ENCODE data around the gene KRT40.

The KRT40 gene

DNA sequence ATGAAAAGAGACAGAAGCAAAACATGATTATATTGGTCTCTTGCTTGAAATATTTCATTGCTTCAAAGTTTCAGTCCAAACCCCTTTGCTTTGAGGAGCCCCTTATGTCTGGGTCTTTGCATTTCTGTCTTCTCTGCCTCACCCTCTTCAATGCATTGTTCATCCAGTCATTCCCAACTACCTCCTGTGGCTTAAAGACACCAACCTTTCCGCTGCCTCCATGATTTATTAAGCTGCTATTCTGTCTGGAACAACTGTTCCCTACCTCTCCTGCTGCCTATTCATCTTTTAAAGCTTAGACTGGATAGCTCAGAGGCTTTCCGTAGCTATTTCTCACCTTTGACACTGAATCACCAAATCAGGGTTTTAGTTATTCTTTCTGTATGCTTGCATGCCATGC is 13.2 kb upstream of the KRT40 start:
- DNase-seq: no peak

DNA sequence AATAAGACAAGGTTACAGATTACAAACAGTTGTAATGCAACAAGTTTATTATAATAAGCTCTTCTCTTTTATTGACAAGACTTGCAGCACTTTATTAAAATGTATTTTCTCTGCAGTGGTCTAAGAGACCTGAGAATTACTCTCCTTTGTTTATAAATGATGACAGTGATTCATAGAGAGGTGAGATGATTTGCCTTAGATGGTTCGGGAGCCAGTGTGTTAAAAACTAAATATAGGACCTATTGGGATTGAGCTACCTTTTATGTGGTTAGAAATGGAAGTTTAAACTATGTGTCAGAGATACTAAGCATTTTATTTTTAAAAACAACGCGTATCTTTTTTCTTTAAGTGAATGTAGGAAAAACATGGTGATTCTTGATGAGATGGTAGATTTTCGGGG is 12.7 kb upstream of the KRT40 start:
- no peak for DNase-seq

DNA sequence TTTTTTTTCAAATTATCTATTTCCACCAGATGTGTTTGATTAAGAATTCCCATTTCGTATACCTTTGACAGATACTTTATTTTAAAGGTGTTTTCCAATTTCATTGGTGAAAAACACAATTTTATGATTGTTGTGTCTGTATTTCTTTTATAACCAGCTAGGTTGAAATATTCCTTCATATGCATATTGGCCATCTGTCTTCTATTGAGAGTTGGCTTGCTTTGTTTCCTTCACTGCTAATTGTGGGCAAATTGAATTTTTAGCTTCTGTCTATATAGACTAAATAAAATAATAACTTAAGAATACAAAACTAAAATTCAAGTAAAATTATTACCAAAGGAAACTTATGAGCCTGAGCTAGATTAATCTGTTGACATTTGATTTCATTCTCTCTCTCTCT is 11.0 kb upstream of the KRT40 start:
- DNase-seq: no peak

DNA sequence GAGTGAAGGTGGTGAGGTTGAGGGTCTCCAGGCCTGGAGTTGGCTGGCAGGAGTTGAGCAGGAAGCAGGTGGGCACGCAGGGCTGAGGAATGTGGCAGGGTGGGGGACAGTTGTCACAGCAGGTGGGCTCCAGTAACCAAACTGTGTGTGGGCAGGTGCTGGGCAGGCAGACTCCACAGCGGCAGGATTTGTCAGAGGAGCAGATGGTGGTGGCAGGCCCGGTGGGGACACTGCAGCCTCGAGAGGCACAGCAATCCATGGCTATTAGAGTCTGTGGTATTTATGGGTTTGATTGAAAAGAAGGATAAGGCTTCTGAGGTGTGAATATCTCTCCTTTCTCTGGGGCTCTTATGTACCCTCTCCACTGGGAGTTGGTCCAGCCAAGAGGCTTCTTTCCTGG is 9.7 kb upstream of the KRT40 start, which contains the start of gene KRTAP3-3:
Gene KRTAP3-3, minus strand, starts transcription at position 326 of the 400 bp plus-strand sequence. Its CDS starts 67 bp downstream, at position 259.
- DNase-seq: no peak

DNA sequence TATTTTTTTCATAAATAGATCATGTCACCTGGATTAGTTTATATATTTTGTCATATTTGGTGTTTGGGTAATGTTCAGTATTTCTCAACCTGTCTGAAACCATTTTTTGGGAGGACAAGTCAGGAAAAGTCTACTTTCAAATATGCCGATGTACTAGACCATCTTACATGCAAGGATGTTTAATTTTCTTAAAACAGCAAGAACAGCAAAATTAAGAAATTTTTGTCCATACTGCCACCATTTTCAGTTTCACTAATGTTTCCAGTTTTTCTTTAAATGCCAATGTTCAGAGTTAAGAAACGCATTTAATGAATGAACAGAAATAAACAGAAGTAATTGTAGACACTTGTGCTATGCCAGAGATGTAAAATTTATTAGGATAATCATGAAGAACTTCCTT is 9.0 kb upstream of the KRT40 start:
- DNase-seq: no peak

DNA sequence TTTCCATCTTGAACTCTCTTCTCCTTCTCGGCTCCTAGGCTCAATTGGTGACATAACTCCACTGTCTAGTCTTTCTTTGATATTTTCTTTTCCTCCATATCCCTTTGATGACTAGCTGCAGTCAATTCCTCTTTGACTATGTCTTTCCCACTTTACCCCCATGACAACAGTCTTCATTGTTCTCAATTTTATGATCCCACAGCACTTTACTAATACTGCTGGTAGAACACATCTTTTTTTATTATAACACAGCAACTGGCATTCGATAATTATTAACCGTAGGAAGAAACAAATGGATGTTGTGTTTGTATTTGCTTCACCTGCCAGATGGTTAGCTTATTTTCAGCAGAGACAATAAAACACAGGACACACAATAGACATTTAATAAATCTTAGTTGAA is 8.5 kb upstream of the KRT40 start:
- no peak for DNase-seq

DNA sequence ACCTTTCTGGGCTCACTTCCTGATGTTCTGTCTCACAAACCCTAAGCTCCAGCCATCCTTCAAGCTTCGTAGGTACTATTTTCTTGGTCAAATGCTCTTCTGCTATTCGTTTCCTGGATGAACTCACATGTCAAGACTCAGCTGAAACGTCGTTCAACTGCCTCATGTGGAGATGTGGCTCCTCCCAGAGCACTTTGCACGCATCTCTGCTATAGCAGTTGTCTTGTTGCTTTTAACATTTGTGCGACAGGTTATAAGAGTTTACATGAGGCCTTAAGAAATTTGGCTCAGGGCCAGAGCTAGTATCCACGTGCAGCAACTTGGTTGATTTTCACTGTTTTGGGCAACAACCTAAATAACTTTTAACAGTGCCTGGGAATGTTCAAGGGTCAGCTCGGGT is 2.8 kb upstream of the KRT40 start:
- DNase-seq: no peak

DNA sequence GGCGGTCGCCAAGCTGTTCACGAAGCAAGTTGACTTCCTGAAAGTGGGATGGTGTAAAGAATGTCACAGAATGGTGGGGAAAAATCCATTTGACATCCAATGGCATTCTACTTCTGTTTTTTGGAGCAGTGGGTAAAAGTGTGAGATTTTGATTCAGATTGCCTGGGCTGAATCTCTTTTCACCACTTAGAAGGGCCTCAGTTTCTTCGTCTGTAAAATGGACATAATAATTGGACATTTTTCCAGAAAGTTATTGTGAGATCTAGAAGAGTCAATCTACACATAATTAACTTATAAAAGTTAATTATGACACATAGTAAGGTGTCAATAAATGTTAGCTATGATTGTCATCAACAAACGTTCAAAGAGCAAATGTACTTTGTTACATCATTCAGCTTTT is 3.0 kb downstream of the KRT40 start:
- no peak for DNase-seq

DNA sequence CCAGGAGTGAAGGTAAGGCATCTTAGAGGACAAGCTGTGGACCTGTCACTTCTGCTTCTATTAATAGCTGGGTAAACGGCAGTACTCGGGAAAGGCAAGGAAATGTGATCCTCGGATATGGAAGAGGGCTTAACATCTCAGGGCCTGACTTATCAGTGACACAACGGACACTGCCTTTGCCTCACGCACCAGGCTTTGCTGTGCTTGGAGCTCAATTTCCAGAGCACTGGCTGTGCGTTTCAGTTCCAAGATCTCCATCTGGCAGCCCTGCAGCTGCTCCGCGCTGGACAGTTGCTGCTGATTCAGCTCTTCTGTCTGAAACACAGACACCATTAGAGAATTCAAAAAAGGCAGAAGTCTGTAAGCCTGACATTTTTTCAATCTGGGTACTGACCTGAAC is 3.5 kb downstream of the KRT40 start:
- DNase-seq: peak in 17 of 56 donors; percentile 1 to 36 (median 9)

DNA sequence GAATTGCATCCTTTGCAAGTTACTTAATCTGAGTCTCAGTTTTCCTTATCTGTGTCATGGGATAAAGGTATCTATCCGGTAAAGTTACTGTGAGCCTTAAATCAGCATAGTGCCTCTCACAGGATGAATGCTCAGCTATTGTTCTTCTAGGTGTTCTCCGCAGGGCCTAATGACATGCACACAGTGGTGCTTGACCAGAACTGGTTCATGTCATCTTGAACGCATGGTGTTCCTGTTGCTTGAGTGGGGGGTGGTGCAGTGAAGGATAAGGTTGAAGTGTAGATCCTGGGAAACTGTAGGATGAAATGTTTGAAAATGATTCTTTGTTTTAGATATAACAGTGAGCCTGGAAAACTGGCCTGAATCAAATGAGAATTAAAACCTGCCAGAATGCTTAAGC is 4.0 kb downstream of the KRT40 start:
- no peak for DNase-seq

DNA sequence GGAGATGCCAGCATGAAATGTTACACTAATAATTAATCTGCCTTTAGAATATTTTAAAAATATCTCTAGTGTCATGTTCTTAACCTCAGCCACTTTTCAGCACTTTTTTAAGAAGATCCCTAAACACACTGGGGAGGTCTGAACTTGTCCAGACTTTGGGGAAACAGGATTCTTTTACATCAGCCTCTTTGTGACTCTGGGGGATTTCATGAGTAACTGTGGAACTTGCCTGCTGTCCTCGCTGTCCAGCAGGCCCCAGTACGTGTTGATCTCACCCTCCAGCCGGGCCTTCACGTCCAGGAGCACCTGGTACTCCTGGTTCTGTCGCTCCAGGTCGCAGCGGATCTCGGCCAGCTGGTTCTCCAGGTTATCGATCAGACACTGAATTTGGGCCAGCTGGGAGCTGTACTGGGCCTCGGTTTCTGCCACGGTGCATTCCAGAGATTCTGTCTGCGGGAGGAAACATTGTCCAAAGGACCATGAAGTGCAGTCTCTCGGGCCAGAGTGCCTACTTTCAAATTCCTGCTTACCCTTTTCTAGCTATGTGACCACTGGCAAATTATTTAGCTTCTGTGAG is 5.5 kb downstream of the KRT40 start:
- DNase-seq: no peak

DNA sequence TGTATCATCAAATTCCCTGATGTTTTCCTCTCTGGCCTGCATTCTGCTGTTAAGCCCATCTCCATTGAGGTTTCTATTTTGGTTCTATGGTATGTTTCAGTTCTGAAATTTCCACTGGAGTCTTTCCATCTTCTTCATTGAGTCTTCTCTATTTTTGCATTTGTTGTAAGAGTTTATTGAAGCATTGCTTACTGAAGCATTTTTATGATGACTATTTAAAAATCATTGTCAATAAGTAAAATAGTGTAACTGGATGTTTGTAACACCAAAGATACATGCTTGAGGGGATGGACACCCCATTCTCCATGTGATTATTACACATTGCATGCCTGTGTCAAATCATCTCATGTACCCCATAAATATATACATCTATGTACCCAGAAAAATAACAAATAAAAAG is 8.6 kb downstream of the KRT40 start:
- no peak for DNase-seq

DNA sequence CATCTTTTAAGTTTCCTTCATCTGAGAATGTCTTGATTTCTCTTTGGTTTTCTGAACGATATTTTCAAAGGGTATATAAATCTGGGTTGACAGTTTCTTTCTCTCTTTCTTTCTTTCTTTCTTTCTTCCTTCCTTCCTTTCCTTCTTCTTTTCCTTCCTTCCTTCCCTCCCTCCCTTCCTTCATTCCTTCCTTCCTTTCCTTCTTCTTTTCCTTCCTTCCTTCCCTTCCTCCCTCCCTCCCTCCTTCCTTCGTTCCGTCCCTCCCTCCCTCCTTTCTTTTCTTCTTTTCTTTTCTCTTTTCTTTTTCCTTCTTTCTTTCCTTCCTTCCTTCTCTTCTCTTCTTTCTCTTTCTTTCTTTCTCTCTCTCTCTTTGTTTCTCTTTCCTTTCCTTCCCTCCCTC is 9.8 kb downstream of the KRT40 start:
- DNase-seq: no peak

DNA sequence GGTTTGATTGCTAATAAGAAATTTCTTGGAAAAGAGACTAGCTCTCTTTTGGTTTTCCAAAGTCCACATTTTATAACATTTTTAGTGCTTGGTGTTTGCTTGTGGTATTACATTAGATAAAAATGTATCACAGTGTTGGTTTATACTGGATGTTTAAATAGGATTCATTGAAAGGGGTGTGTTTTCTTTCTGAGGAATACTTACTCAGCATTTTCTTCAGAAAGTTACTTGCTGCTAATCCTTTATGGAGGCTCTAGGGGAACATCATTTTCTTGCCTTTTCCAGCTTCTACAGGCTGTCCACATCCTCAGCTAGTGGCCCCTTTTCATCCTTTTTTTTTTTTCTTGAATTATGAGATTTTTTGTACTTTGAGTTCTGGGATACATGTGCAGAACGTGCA is 16.5 kb downstream of the KRT40 start:
- no peak for DNase-seq

DNA sequence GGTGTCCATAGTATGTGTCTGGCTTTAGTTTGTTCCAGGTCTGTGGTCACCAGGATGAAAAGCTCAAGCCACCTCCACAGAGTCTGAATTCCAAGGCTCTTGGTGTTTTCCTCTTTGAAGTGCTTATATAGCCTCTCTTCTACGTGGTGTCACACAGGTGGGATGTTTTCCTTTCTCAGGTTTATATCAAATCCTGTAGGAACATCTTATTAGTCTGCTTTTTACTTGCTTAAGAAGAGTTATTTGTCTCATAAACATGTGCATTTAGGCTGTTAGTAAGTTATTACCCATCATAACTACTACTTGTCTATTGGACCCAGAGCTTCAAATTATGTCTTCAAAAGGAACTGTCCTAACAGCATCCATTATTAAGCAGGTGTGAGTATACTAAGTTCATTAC is 17.3 kb downstream of the KRT40 start, which contains the start of gene KRT39:
Gene KRT39, minus strand, starts transcription at position 101 of the 400 bp plus-strand sequence. Its CDS starts 92 bp downstream, at position 9.
- DNase-seq: no peak

DNA sequence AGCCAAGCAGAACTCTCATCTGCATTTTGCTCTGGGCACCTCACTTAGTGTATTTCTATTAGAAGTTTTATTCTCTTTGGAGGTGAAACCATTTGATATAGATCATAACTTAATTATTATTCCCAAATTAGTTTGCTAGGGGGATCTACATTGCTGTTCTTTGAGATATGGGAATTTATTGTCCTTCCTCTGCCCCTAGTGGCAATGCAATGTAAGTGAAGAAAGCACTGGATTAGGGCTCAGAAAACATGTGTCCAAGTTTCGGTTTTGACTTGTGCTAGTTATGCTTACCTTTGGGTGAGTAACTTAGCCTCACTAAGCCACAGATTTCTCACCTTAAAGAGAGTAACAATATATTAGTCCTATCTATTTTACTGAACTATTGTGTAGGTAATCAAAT is 20.3 kb downstream of the KRT40 start:
- no peak for DNase-seq

DNA sequence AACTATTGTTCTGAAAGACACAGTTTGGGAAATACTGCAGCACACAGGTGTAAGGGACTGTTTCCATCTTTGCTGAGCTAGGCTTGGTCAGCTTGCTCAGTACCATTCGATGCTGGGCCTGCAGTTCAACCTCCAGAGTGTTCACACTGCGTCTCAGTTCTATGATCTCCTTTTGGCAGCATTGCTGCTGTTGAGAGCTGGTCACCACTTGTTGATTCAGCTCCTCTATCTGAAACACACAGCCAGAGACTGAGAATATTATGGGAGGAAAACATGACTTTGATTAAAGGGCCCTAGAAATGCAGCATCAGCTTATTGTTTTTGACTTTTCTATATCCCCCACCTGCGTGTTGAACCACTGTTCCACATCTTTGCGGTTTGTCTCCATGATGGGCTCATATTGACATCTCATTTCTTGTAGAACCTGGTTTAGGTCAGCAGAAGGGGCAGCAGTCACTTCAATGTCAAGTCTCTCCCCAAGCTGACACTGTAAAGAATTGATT is 22.0 kb downstream of the KRT40 start:
- DNase-seq: no peak

DNA sequence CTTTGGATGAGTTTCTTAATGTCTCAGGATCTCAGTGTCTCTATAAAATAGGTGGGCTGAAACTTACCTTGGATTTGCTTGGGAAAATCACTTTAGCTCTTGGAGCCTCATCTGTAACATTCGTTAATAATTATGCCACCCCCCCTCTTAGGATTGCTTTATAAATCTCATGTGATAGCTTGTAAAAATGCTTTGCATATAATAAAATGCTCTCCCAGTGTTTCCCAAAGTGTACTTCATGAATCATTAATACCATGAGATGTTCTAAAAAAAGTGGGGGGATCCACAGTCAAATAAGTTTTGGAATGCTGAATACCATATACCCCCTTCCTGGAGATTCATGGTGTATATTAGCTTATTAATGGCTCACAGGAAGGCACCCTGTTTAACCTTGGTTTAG is 22.5 kb downstream of the KRT40 start:
- DNase-seq: no peak

DNA sequence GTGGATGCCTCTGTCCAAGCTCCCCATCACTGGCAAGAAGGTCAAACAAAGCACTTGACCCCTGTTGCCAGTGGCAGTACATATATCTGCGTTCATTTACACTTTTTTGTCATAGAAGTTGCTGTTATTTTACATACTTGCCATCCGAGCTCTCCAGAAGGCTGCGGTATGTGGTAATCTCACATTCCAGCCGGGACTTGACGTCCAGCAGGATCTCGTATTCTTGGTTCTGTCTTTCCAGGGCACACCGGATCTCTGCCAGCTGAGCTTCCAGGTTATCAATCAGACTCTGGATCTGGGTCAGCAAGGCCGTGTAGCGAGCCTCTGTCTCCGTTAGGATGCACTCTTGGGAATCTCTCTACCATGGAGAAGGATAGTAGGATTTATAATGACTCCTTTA is 24.0 kb downstream of the KRT40 start:
- DNase-seq: no peak

DNA sequence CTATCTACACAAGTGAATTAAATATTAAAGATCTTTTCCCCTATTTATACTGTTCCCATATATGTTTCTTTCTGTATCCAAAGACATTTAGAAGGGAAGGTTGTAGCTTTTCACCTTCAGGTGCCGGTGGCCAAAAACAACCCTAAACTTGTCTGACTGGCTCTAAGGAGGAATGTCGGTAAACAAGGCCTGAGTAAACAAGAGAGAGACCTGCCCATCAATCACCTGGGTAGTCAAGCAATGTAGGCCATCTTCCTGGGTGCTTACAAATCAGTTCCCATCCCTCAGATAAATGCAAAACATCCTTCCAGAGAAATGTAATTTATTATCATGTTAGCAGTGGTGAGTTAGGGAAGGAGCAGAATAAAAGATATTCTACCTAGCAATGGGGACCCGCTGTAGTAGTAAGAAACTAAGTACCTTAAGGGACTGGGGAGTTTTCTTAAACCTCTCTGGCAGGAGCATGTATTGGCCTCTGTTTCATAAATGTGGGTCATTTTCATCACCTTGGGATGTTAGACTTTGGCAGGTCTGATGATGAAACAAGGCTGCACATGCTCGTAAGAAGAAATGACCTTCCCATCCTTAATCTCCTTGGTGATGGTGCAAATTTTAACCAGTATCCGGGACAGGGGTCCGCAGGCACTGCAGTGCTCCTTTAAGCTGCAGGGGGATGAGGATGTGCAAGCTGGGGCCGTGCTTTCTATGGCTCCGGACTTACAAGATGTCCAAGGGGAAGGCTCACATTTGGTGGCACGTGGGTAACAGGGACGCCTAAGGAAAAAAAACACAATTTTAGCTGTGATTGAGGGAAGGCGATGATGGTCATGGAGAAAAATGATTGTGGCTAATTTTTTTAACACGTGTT is 25.8 kb downstream of the KRT40 start:
- no peak for DNase-seq

DNA sequence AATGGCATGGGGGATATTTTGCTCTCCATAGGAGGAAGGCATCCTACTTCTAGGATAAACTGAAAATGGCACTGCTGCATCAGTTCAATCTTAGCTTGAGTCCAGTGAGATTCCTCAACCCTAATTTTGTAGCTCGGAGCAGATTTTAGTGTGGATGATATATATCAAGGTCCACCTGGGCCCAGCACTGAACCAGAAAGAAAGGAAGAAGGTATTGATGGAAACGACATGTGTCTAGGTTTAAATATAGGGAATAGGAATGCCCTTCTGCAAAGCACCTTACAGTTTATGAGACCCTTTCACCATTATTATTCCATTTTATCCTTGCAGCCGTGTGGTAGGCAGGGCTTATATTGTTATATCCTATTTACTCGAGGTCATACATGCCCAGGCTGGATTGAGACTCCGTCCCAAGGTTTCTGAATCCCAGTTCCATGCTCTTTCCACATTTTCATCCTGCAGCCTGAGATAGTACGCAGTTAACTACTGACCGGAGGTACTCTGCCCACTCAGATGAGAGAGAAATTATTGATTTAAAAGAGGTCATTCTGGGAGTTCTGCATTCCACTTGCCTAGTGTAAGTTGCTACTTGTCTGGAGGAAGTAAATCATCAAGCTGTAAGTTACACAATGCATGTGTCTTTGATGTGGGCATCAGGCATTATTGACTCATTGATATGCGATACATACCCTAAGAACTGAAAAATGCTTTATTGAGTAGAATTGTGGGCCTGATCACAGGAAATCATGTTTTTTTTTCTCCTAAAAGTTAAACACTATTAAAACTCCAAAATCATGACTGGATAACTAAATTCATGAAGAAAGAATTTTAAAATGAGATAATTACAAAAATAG is 27.5 kb downstream of the KRT40 start:
- no peak for DNase-seq

DNA sequence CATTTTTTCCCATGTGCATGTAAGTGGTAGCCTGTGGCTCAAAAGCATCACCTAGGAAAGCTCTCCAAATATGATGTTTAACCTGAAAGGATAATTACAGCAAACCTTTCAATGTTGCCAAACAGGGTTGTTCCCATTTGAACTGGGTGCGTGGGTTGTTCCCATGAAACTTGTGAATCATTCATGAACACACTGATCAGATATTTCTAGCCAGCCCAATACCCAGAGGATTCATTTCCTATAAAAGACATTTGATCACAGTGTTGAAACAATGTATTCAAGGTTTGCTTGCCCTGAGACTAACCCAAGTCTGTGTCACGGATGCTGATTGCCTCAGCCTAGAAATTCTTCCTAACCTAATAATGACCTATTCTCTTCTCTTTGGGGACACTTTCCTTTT is 30.2 kb downstream of the KRT40 start:
- no peak for DNase-seq

All from nucleus accumbens (tissue), 56 donors.